ENCODE measurements around the gene NAV2.

Gene NAV2

GRCh38 chr11:19952116-19952605 is 239.5 kb downstream of the NAV2 start:
- no peak overlapping the region for H3K27ac ChIP-seq
- no peaks in the 10 kb centered on the region for H3K9me3 ChIP-seq
- peaks cover 36% of the 10 kb centered on the region for H3K36me3 ChIP-seq
- no peak for TF ChIP-seq CTCF (IDR thresholded peaks at IDR 0.05)
- peaks cover 13 to 18% of the 10 kb centered on the region in 2 experiments for H3K4me1 ChIP-seq (ENCODE audit: control insufficient read depth in 1 of 2, insufficient read depth in 1 of 2, low read depth in 1 of 2, low read length in 1 of 2)
- H3K4me3 ChIP-seq (ENCODE audit: low read depth in 1 of 2, low read length in 1 of 2) = no peak overlapping the region
- H3K27me3 ChIP-seq = peaks cover 18% of the 10 kb centered on the region

DNA sequence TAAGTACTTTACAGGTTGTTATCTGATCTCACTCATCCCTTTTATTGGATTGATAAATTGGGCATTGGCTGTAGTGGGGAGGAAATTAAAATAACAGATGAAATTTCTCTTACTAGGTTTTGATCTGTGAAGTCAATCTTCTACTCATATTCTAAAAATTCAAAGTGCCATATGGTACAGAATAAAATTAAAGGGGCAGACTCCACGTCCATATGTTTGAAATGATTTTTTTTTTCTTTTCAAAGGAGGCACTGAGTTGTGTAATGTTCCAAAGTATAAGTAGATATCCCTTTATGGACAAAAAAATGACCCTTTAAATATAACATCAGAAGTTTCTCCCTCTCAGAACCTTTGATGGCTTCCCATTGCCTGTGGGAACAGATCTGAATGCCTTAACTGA is 240.3 kb downstream of the NAV2 start:
- Histone ChIP-seq H3K4me1 (ENCODE audit: control insufficient read depth in 1 of 2, insufficient read depth in 1 of 2, low read depth in 1 of 2, low read length in 1 of 2) (peaks cover 13 to 18% of the 10 kb centered on the region in 2 experiments), H3K4me3 (ENCODE audit: low read depth in 1 of 2, low read length in 1 of 2) (no peak overlapping the region), H3K27ac (no peak overlapping the region), H3K9me3 (no peaks in the 10 kb centered on the region), H3K27me3 (peaks cover 18% of the 10 kb centered on the region), H3K36me3 (peaks cover 29% of the 10 kb centered on the region)
- no peak for TF ChIP-seq CTCF (IDR thresholded peaks at IDR 0.05)

DNA sequence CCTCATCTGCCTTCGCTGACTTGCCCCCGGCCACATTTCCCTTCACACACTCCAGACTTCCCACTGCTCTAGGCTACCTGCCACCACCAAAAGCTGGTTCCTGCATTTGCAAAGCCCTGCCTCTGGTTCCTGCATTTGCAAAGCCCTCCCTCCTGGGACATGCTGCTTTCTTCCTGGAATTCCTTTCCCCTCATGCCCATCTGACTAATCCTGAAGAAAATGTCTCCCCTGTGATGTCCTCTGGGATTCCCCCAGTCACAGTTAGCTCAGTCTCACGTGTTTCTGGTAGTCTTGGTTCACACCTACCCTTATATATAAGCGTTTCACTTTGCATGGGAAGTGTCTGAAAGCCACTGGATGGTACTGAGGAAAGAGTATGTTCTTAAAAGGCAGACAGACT is 240.7 kb downstream of the NAV2 start:
- no peaks in the 10 kb centered on the region for H3K9me3 ChIP-seq
- no peak for TF ChIP-seq CTCF (IDR thresholded peaks at IDR 0.05)
- H3K4me1 ChIP-seq (ENCODE audit: control insufficient read depth in 1 of 2, insufficient read depth in 1 of 2, low read depth in 1 of 2, low read length in 1 of 2) = peaks cover 13 to 18% of the 10 kb centered on the region in 2 experiments
- no peak overlapping the region for H3K27ac ChIP-seq
- peaks cover 18% of the 10 kb centered on the region for H3K27me3 ChIP-seq
- H3K4me3 ChIP-seq (ENCODE audit: low read depth in 1 of 2, low read length in 1 of 2) = no peak overlapping the region
- peaks cover 30% of the 10 kb centered on the region for H3K36me3 ChIP-seq

- H3K9me3 ChIP-seq = no peaks in the 10 kb centered on the region
- no peak overlapping the region for H3K27ac ChIP-seq
- peaks cover 30% of the 10 kb centered on the region for H3K36me3 ChIP-seq
- no peak overlapping the region for H3K4me3 ChIP-seq (ENCODE audit: low read depth in 1 of 2, low read length in 1 of 2)
- peaks cover 18% of the 10 kb centered on the region for H3K27me3 ChIP-seq
- TF ChIP-seq CTCF (IDR thresholded peaks at IDR 0.05) = no peak
- peaks cover 13 to 18% of the 10 kb centered on the region in 2 experiments for H3K4me1 ChIP-seq (ENCODE audit: control insufficient read depth in 1 of 2, insufficient read depth in 1 of 2, low read depth in 1 of 2, low read length in 1 of 2)
Measured at GRCh38 chr11:19953909-19954308, 241.3 kb downstream of the NAV2 start.

DNA sequence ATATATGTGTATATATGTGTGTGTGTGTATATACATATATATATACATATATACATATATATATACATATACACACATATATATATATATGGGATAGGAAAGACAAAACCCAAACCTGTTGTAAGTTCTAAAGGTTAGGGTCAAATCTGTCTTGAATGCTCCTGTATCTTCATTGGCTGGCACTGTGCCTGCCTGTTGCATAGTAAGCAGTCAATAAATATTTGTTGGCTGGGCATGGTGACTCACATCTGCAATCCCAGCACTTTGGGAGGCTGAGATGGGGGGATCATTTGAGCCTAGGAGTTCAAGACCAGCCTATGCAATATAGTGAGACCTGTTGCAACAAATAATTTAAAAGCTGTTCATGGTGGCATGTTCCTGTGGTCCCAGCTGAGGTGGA is 242.3 kb downstream of the NAV2 start:
- Histone ChIP-seq H3K4me1 (ENCODE audit: control insufficient read depth in 1 of 2, insufficient read depth in 1 of 2, low read depth in 1 of 2, low read length in 1 of 2) (peaks cover 13 to 18% of the 10 kb centered on the region in 2 experiments), H3K36me3 (peaks cover 30% of the 10 kb centered on the region), H3K4me3 (ENCODE audit: low read depth in 1 of 2, low read length in 1 of 2) (no peak overlapping the region), H3K9me3 (no peaks in the 10 kb centered on the region), H3K27me3 (peaks cover 18% of the 10 kb centered on the region), H3K27ac (no peak overlapping the region)
- TF ChIP-seq CTCF (IDR thresholded peaks at IDR 0.05) = no peak

- Histone ChIP-seq H3K4me3 (ENCODE audit: low read depth in 1 of 2, low read length in 1 of 2) (no peak overlapping the region), H3K27ac (no peak overlapping the region), H3K36me3 (peaks cover 29% of the 10 kb centered on the region), H3K27me3 (peaks cover 18% of the 10 kb centered on the region), H3K9me3 (no peaks in the 10 kb centered on the region), H3K4me1 (ENCODE audit: control insufficient read depth in 1 of 2, insufficient read depth in 1 of 2, low read depth in 1 of 2, low read length in 1 of 2) (peaks cover 10 to 15% of the 10 kb centered on the region in 2 experiments)
- no peak for TF ChIP-seq CTCF (IDR thresholded peaks at IDR 0.05)
Measured at GRCh38 chr11:19955660-19956059, 243.0 kb downstream of the NAV2 start.

All from neutrophil (primary cell).